Erythroblast (primary cell): ENCODE results near the gene CDC25A.

Experiments used
- GATA1 ChIP-seq: IDR thresholded peaks from 2 replicates; pipeline ENCODE4 v1.6.1; 2011; ENCODE audit warnings: low read depth, mild to moderate bottlenecking, control low read depth, low read length, moderate library complexity
- POLR2A ChIP-seq: IDR thresholded peaks from 2 replicates; pipeline ENCODE4 v1.6.1; 2011; ENCODE audit warnings: mild to moderate bottlenecking, low read length

- TF ChIP-seq GATA1 = no peak
- TF ChIP-seq POLR2A = no peak
Observed at GRCh38 chr3:48151807-48152427, 36.3 kb downstream of the CDC25A start.
